ENCODE measurements around the gene KRTAP2-2.
"Not testable (repeated sequence)": the region's sequence is repeated elsewhere in the genome, so short reads cannot be mapped to it uniquely, and the experiment has no call there.

KRTAP2-2 gene

GRCh38 chr17:41082626-41083025, 27.6 kb upstream of the KRTAP2-2 start:
- peaks cover 49% of the 10 kb centered on the region for H3K27me3 Mint-ChIP-seq
- no peaks in the 10 kb centered on the region for H3K36me3 Mint-ChIP-seq (ENCODE audit: insufficient read depth)
- H3K4me1 Mint-ChIP-seq: no peaks in the 10 kb centered on the region
- ATAC-seq (replicated peaks; ENCODE audit: extremely low read depth, poor library complexity, severe bottlenecking) (no peak), DNase-seq (ENCODE audit: low spot score in 2 of 2) (no peak)
- no peaks in the 10 kb centered on the region for H3K9me3 Mint-ChIP-seq
- H3K4me3 Mint-ChIP-seq: no peak overlapping the region
- no peak overlapping the region for H3K27ac Mint-ChIP-seq (ENCODE audit: low read depth)

- ATAC-seq (replicated peaks; ENCODE audit: extremely low read depth, poor library complexity, severe bottlenecking): no peak
- DNase-seq (ENCODE audit: low spot score in 2 of 2): no peak
- peaks cover 51% of the 10 kb centered on the region for H3K27me3 Mint-ChIP-seq
- no peak overlapping the region for H3K27ac Mint-ChIP-seq (ENCODE audit: low read depth)
- H3K9me3 Mint-ChIP-seq: no peaks in the 10 kb centered on the region
- no peak overlapping the region for H3K4me3 Mint-ChIP-seq
- no peaks in the 10 kb centered on the region for H3K4me1 Mint-ChIP-seq
- no peaks in the 10 kb centered on the region for H3K36me3 Mint-ChIP-seq (ENCODE audit: insufficient read depth)
Observed at GRCh38 chr17:41076788-41077187, 21.8 kb upstream of the KRTAP2-2 start.

GRCh38 chr17:41073676-41074075, 18.6 kb upstream of the KRTAP2-2 start:
- H3K4me1 Mint-ChIP-seq: no peaks in the 10 kb centered on the region
- no peak overlapping the region for H3K27ac Mint-ChIP-seq (ENCODE audit: low read depth)
- H3K9me3 Mint-ChIP-seq: no peaks in the 10 kb centered on the region
- no peak for DNase-seq (ENCODE audit: low spot score in 2 of 2)
- no peak for ATAC-seq (replicated peaks; ENCODE audit: extremely low read depth, poor library complexity, severe bottlenecking)
- H3K27me3 Mint-ChIP-seq: peaks cover 36% of the 10 kb centered on the region
- no peaks in the 10 kb centered on the region for H3K36me3 Mint-ChIP-seq (ENCODE audit: insufficient read depth)
- no peak overlapping the region for H3K4me3 Mint-ChIP-seq

GRCh38 chr17:41071606-41072360, 16.8 kb upstream of the KRTAP2-2 start:
- Mint-ChIP-seq H3K27me3 (peaks cover 22% of the 10 kb centered on the region), H3K27ac (ENCODE audit: low read depth) (no peak overlapping the region), H3K36me3 (ENCODE audit: insufficient read depth) (no peaks in the 10 kb centered on the region), H3K4me1 (no peaks in the 10 kb centered on the region), H3K9me3 (no peaks in the 10 kb centered on the region), H3K4me3 (no peak overlapping the region)
- DNase-seq (ENCODE audit: low spot score in 2 of 2): no peak
- ATAC-seq (replicated peaks; ENCODE audit: extremely low read depth, poor library complexity, severe bottlenecking): no peak

GRCh38 chr17:41069031-41069430, 14.0 kb upstream of the KRTAP2-2 start:
- no peaks in the 10 kb centered on the region for H3K36me3 Mint-ChIP-seq (ENCODE audit: insufficient read depth)
- no peaks in the 10 kb centered on the region for H3K9me3 Mint-ChIP-seq
- H3K27ac Mint-ChIP-seq (ENCODE audit: low read depth): no peak overlapping the region
- H3K27me3 Mint-ChIP-seq: no peaks in the 10 kb centered on the region
- H3K4me3 Mint-ChIP-seq: no peak overlapping the region
- no peaks in the 10 kb centered on the region for H3K4me1 Mint-ChIP-seq
- ATAC-seq (replicated peaks; ENCODE audit: extremely low read depth, poor library complexity, severe bottlenecking) (no peak), DNase-seq (ENCODE audit: low spot score in 2 of 2) (no peak)

GRCh38 chr17:41067281-41067680, 12.3 kb upstream of the KRTAP2-2 start:
- no peaks in the 10 kb centered on the region for H3K4me1 Mint-ChIP-seq
- no peaks in the 10 kb centered on the region for H3K36me3 Mint-ChIP-seq (ENCODE audit: insufficient read depth)
- no peaks in the 10 kb centered on the region for H3K9me3 Mint-ChIP-seq
- DNase-seq (ENCODE audit: low spot score in 2 of 2): no peak
- no peak for ATAC-seq (replicated peaks; ENCODE audit: extremely low read depth, poor library complexity, severe bottlenecking)
- peaks cover under 1% of the 10 kb centered on the region for H3K27me3 Mint-ChIP-seq
- no peak overlapping the region for H3K4me3 Mint-ChIP-seq
- no peak overlapping the region for H3K27ac Mint-ChIP-seq (ENCODE audit: low read depth)

GRCh38 chr17:41065829-41066624, 11.0 kb upstream of the KRTAP2-2 start, which contains the start of gene KRTAP2-4:
TSS of gene KRTAP2-4 (minus strand) at chr17:41065879. CDS start at chr17:41065845, 34 bp downstream.
- Mint-ChIP-seq H3K4me3 (no peak within 1 kb of the TSS), H3K4me1 (no peaks in the 10 kb centered on the region), H3K27me3 (peaks cover 13% of the 10 kb centered on the region), H3K36me3 (ENCODE audit: insufficient read depth) (no peaks in the 10 kb centered on the region), H3K9me3 (no peaks in the 10 kb centered on the region), H3K27ac (ENCODE audit: low read depth) (no peak within 1 kb of the TSS)
- ATAC-seq (replicated peaks; ENCODE audit: extremely low read depth, poor library complexity, severe bottlenecking): no peak
- no peak for DNase-seq (ENCODE audit: low spot score in 2 of 2)

- not testable (repeated sequence) for H3K27ac Mint-ChIP-seq (ENCODE audit: low read depth); H3K4me3 Mint-ChIP-seq; H3K9me3 Mint-ChIP-seq; H3K36me3 Mint-ChIP-seq (ENCODE audit: insufficient read depth); H3K4me1 Mint-ChIP-seq; DNase-seq (ENCODE audit: low spot score in 2 of 2); ATAC-seq (replicated peaks; ENCODE audit: extremely low read depth, poor library complexity, severe bottlenecking)
- peaks cover 22% of the 10 kb centered on the region for H3K27me3 Mint-ChIP-seq
Observed at GRCh38 chr17:41065016-41065689, 10.1 kb upstream of the KRTAP2-2 start.

GRCh38 chr17:41064301-41064700, 9.3 kb upstream of the KRTAP2-2 start:
- no peak for DNase-seq (ENCODE audit: low spot score in 2 of 2)
- peaks cover 30% of the 10 kb centered on the region for H3K27me3 Mint-ChIP-seq
- H3K4me3 Mint-ChIP-seq: no peak overlapping the region
- H3K36me3 Mint-ChIP-seq (ENCODE audit: insufficient read depth): no peaks in the 10 kb centered on the region
- no peak overlapping the region for H3K27ac Mint-ChIP-seq (ENCODE audit: low read depth)
- H3K9me3 Mint-ChIP-seq: no peaks in the 10 kb centered on the region
- ATAC-seq (replicated peaks; ENCODE audit: extremely low read depth, poor library complexity, severe bottlenecking): no peak
- H3K4me1 Mint-ChIP-seq: no peaks in the 10 kb centered on the region

GRCh38 chr17:41063449-41063848, 8.4 kb upstream of the KRTAP2-2 start:
- no peaks in the 10 kb centered on the region for H3K4me1 Mint-ChIP-seq
- no peaks in the 10 kb centered on the region for H3K9me3 Mint-ChIP-seq
- H3K27me3 Mint-ChIP-seq: peaks cover 39% of the 10 kb centered on the region
- no peak overlapping the region for H3K4me3 Mint-ChIP-seq
- H3K36me3 Mint-ChIP-seq (ENCODE audit: insufficient read depth): no peaks in the 10 kb centered on the region
- DNase-seq (ENCODE audit: low spot score in 2 of 2) (no peak), ATAC-seq (replicated peaks; ENCODE audit: extremely low read depth, poor library complexity, severe bottlenecking) (no peak)
- H3K27ac Mint-ChIP-seq (ENCODE audit: low read depth): no peak overlapping the region

GRCh38 chr17:41061964-41062363, 6.9 kb upstream of the KRTAP2-2 start:
- Mint-ChIP-seq H3K27me3 (peaks cover 54% of the 10 kb centered on the region), H3K9me3 (peaks cover 6% of the 10 kb centered on the region)
- no peak for ATAC-seq (replicated peaks; ENCODE audit: extremely low read depth, poor library complexity, severe bottlenecking)

GRCh38 chr17:41060052-41060604, 5.1 kb upstream of the KRTAP2-2 start, which contains the start of gene KRTAP2-3:
TSS of gene KRTAP2-3 (minus strand) at chr17:41060114. CDS start at chr17:41060050, 64 bp downstream.
- Mint-ChIP-seq H3K4me3 (no peak within 1 kb of the TSS), H3K27ac (ENCODE audit: low read depth) (no peak within 1 kb of the TSS), H3K4me1 (no peaks in the 10 kb centered on the region), H3K9me3 (peaks cover 6% of the 10 kb centered on the region), H3K36me3 (ENCODE audit: insufficient read depth) (no peaks in the 10 kb centered on the region), H3K27me3 (peaks cover 67% of the 10 kb centered on the region)
- DNase-seq (ENCODE audit: low spot score in 2 of 2) (no peak), ATAC-seq (replicated peaks; ENCODE audit: extremely low read depth, poor library complexity, severe bottlenecking) (no peak)

More at GRCh38 chr17:41061964-41062363, 6.9 kb upstream of the KRTAP2-2 start:
- Mint-ChIP-seq H3K36me3 (ENCODE audit: insufficient read depth) (no peaks in the 10 kb centered on the region), H3K27ac (ENCODE audit: low read depth) (no peak overlapping the region), H3K4me1 (no peaks in the 10 kb centered on the region), H3K4me3 (no peak overlapping the region)
- no peak for DNase-seq (ENCODE audit: low spot score in 2 of 2)
